CD4-positive, alpha-beta T cell treated with Interleukin-21 for 1 hour (primary cell): Measurements from ENCODE around the gene TMEM141.
"Not testable (repeated sequence)": the region's sequence is repeated elsewhere in the genome, so short reads cannot be mapped to it uniquely, and the experiment has no call there.

ENCODE experiments used
- DNase-seq: peaks from one replicate; pipeline ENCODE4 v3.0.0-alpha.2; 2020

Gene TMEM141

GRCh38 chr9:136820971-136821825 is 30.1 kb downstream of the TMEM141 start:
- no peak for DNase-seq

- no peak for DNase-seq
Observed at GRCh38 chr9:136821826-136822544, 30.8 kb downstream of the TMEM141 start.

GRCh38 chr9:136823136-136824046 is 32.2 kb downstream of the TMEM141 start:
- no peak for DNase-seq

GRCh38 chr9:136824496-136825225 is 33.5 kb downstream of the TMEM141 start:
- DNase-seq: no peak

GRCh38 chr9:136825295-136826187 is 34.4 kb downstream of the TMEM141 start:
- no peak for DNase-seq

GRCh38 chr9:136826188-136826541 is 35.0 kb downstream of the TMEM141 start:
- DNase-seq: no peak

GRCh38 chr9:136826703-136827582 is 35.8 kb downstream of the TMEM141 start:
- no peak for DNase-seq

- DNase-seq: no peak
Observed at GRCh38 chr9:136827794-136828473, 36.8 kb downstream of the TMEM141 start.

GRCh38 chr9:136828474-136829140 is 37.5 kb downstream of the TMEM141 start:
- DNase-seq: no peak

- no peak for DNase-seq
Observed at GRCh38 chr9:136829412-136829811, 38.3 kb downstream of the TMEM141 start.

- no peak for DNase-seq
Observed at GRCh38 chr9:136829981-136830885, 39.1 kb downstream of the TMEM141 start.

- DNase-seq: no peak
Observed at GRCh38 chr9:136831002-136831719, 40.0 kb downstream of the TMEM141 start.

- no peak for DNase-seq
Observed at GRCh38 chr9:136831720-136832104, 40.6 kb downstream of the TMEM141 start.

- DNase-seq: no peak
Observed at GRCh38 chr9:136832581-136832980, 41.4 kb downstream of the TMEM141 start.

GRCh38 chr9:136833381-136834048 is 42.4 kb downstream of the TMEM141 start:
- not testable (repeated sequence) for DNase-seq

GRCh38 chr9:136835162-136835931 is 44.2 kb downstream of the TMEM141 start:
- DNase-seq: no peak
